Measurements from ENCODE around the gene ELF2. TPM values are rescaled to one million over a fixed set of nuclear protein-coding genes. Genes with fewer than 3 reads are reported as not detected.
"Not testable (repeated sequence)": the region's sequence is repeated elsewhere in the genome, so short reads cannot be mapped to it uniquely, and the experiment has no call there.

ELF2 gene
- polyA plus RNA-seq, 3 donors, result 55.3 to 67.1 (median 60.2) TPM

DNA sequence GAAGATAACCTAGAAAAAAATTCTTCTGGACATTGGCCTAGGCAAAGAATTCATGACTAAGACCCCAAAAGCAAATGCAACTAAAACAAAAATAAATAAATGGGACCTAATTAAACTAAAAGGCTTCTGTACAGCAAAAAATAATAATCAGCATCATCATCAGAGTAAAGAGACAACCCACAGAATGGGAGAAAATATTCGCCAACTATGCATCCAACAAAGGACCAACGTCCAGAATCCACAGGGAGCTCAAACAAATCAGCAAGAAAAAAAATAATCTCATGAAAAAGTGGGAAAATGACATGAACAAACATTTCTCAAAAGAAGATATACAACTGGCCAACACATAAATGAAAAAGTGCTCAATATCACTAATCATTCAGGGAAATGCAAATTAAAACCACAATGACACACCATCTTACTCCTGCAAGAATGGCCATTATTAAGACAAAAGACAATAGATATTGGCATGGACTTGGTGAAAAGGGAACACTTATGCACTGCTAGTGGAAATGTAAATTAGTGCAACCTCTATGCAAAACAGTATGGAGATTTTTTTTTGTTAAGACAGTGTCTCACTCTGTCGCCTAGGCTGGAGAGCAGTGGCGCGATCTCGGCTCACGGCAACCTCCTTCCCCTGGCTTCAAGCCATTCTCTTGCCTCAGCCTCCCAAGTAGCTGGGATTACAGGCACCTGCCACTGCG is 29.9 kb downstream of the ELF2 start:
- no peak for DNase-seq

DNA sequence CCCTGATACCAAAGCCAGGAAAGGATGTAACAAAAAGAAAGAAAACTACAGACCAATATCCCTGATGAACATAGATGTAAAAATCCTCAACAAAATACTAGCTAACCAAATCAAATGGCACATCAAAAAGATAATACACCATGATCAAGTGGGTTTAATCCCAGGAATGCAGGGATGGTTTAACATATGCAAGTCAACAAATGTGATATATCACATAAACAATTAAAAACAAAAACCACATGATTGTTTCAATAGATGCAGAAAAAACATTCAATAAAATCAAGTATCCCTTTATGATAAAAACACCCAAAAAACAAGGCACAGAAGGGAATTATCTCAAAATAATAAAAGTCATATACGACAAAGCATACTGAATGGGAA is 31.5 kb downstream of the ELF2 start:
- no peak for DNase-seq

- no peak for DNase-seq
Measured at GRCh38 chr4:139144911-139145551, 32.0 kb downstream of the ELF2 start.

DNA sequence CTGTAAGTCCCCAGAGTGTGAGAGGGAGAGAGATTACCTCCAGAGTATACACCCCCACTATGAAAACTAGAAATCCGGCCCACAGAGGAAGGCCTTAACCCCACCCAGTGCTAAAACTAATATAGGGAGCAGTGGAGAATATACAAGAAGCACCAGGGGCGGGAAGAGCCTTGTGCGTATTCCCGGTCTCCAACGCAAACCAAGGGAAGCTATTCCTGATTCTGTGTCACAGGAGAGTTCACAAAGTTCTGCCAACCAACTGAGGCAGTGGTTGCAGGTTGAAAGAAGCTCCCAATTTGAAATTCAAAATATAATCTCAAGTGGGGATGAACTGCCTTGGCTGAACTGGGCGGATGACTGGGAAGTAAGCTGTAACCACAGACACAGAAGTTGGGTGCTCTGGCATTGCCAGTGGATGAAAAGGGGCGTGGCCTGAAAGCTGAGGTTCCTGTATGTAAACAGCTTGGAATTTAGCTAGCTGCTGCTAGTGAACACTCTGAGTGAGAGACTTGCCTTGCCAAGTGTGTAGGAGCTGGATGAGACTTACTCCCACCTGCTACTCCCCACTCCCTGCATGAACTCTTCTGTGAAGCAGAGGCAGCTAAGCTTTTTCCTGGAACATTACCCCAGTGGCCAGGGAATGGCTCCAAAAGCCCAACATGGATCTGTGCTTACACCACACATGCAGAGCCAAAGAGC is 32.7 kb downstream of the ELF2 start:
- DNase-seq, result peak; percentile 27

GRCh38 chr4:139142980-139143379 is 34.0 kb downstream of the ELF2 start:
- DNase-seq, result no peak

DNA sequence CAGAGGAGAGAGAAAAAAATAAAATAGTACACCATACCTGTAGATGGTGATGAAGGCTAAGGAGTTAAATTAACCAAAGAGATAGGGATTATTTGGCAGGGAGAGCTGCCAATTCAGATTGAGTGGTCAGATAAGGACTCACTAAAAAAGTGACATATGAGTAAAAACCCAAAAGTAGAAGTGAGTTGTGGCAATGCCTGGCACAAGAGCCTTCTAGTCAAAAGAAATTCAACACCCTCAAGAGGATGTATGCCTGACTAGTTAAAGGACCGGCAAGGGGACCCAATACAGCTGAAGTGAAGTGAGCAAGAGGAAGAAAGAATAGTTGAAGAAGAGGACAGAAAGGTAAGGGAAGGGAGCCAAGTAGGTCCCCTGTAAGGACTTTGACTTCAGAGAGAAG is 34.9 kb downstream of the ELF2 start:
- no peak for DNase-seq

DNA sequence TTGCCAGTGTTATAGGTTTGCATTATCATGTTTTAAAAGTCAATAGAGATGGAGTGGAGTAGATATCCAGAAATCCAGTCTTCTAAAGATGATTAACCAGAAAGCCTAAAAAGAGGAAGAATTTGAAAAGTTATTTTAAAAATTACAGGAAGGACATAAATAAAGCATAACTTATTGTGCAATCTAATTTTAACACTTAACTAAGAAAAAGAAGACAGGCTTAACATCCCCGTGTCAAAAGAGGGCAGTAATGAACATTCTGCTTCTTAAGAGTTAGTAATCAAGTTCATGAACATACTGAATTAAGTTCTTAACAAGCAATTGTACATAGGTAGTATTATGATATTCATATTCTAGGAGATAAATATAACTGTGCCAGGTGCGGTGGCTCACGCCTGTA is 39.3 kb downstream of the ELF2 start:
- no peak for DNase-seq

GRCh38 chr4:139134403-139134802 is 42.6 kb downstream of the ELF2 start:
- no peak for DNase-seq

DNA sequence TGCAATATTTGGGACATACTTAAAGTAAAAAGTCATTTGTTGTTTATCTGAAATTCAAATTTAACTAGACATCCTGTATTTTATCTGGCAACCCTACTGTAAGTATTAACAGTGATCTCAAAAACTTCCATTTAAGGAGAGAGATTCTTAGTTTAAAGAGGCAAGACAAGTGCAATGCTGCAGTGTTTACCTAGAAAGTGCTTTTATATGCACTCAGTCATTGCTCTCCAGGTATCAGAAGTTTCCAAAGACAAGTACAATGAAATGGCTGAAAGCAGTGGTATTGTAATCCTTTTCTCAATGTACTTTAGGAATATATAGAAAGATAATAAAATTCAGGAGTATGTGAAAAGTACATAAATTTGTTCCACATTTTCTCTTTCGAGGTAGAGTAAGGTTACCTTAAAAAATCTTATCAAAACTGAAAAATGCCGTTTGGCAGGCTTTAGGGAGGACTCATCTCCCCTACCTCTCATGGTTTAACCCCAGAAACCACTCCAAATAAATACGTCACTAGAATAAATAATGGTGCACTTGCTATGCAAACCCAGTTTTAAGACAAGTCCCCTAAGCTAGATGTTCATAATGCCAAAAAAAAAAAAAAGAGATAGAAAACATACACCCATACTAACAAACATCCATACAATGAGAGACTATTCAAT is 45.7 kb downstream of the ELF2 start:
- DNase-seq, result no peak

DNA sequence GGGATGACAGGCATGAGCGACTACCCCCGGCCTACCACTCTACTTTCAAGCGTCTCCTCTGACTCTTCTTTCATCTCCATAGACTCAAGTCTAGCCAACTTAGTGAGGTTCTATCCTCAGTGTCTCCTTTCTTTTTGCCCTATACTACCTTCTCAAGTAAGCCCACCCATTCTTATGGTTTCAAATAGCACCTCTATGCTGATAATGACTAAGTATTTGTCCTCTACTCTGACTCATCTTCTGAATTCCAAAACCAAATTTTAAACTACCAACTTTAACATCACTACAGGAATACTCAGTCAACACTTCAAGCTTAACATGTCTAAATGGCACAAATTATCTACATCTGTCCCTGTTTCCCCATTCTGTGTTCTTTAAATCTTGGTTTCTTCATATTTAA is 47.8 kb downstream of the ELF2 start:
- no peak for DNase-seq

DNA sequence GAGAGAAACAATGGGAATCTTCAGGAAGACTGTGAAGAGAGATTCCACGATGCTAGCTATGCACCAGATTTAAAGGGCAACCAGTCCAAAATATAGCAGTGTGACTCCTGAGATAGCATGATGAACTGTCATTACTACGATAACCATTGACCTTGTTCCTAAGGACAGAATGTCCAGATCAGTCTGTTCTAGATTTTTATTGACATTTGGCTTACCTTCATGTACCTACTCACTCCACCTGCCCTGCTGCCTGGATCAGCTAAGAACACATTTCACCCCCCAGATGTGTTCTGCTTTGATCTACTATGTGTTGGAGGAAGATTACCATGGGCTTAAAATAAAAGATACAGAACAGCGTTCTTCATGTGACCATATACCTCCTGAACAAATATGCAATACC is 50.1 kb downstream of the ELF2 start:
- no peak for DNase-seq

DNA sequence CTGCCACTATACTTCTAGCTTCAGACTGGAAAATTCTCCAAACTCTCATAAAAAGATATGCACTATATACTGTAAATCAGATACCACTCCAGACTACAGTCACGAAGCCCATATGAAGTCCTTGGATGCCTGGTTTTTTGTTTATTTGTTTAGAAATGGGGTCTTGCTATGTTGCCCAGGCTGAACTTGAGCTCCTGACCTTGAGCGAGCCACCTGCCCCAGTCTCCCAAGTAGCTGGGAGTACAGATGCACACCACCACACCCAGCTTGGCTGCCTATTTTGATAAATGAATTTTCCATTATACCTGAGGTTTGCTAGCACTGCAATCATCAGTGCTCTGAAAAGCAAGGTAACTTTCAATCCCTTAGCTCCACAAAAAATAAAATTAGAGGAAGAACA is 53.1 kb downstream of the ELF2 start:
- no peak for DNase-seq

GRCh38 chr4:139118365-139118764 is 58.7 kb downstream of the ELF2 start:
- no peak for DNase-seq

DNA sequence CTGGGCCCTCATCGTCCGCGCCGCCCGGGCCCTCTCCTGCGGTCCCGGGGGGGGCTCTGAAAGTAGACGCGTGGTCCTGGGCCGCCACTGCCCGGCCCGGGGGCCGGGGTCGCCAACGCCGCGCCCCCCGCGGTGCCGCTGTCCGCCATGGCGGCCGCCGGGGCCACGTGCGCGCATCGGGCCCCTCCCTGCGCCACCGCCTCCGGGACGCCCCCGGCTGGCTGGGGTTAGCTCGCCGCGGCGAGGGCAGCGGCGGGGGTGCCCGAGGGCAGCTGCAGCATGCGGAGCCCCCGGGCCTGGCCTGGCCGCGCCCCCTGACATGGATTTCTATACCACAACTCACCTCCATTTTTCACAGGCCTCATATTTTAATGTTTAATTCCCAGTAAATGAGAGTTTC is 61.8 kb downstream of the ELF2 start:
- DNase-seq, result no peak

DNA sequence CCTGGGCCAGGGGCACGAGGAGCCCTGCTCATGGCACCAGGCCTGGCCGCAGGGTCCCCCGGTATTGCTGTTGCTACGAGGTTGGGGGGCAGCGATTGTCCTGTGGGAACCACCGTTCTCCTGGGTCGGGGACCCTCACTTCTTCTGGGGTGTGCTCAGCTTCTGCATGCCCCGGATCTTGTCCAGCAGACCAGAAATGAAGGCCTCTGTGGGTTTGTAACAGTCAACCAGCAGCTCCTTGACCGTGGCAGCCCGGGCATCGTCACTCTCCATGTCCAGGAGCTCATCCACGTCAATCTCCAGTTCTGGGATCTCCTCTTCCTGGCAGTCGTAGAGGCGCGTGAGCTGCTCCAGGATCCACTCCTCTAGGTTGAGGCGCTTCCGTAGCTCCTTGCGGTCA is 62.2 kb downstream of the ELF2 start:
- not testable (repeated sequence) for DNase-seq

- no peak for DNase-seq
Measured at GRCh38 chr4:139112650-139113049, 64.4 kb downstream of the ELF2 start.

DNA sequence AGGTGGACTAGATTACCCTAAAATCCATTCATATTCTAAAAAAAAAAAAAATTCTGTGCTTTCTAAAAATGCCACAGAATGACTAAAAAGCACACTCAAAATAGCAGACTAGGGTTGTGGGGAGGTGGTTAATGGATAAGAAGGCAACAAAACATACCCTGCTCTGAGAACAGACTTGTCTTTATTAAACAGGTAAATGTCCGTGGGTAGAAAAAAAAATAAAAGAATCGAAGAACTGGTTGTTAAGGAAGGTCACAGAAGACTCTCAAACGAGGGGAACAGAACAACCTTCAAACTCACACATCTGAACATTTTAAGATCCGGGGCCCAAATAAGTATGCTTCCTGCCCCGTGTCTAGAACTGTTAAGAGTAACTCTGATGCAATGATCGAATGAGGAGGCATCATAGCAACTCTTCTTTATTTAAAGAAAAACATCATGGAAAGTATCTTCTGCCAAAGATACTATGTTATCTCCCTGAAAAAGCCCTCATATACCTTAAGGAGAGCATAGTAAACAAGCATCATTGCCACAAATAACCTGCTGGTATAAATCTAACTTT is 68.4 kb downstream of the ELF2 start:
- no peak for DNase-seq

- DNase-seq, result peak; percentile 84
Measured at GRCh38 chr4:139099366-139099982, 77.5 kb downstream of the ELF2 start.

- DNase-seq, result no peak
Measured at GRCh38 chr4:139092271-139092670, 84.7 kb downstream of the ELF2 start.

DNA sequence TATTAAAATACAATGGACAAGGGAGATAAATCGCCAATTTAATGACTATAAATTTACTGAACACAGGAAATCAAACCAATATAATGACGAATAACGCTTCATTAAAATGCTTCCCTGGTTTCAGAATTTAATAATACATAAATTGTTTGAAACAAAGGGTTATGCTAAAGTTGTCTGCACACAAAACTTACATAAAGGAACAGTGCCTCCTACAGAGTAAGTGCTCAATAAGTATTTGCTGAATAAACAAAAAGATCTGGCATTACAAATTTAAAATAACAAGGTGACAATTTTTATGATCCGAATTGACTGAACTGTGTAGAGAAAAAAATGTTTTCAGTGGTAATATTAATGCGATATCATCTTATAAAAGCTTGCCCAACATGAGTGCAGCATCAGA is 91.9 kb downstream of the ELF2 start:
- no peak for DNase-seq

- DNase-seq, result no peak
Measured at GRCh38 chr4:139084804-139085093, 92.3 kb downstream of the ELF2 start.
